K562 (cell line): ENCODE results near the gene EFCAB8. TPM values are rescaled to one million over a fixed set of nuclear protein-coding genes. Genes with fewer than 3 reads are reported as not detected.

Experiments used
- ATAC-seq: fragments of 200-7000 bp; cut with Tn5 transposase; 3 replicates; pipeline ENCODE4 v1.9.1; 2020; ENCODE audit warnings: moderate library complexity
- BruUV-seq: library from RNA; stranded (reverse); fragments of 400-500 nt; replicated peaks from 2 replicates; lab custom pipeline; 2021; lab: Mats Ljungman, UMichigan
- CTCF ChIA-PET: fragments of 300-600 bp; formaldehyde crosslinking; extraction: SDS; loops from one replicate; lab custom pipeline; 2021; ENCODE audit warnings: low intra/inter-chr PET ratio; lab: Yijun Ruan, JAX
- POLR2A ChIA-PET: fragments of 300-600, 350-650 bp; sonication (Branson Sonifier 250); formaldehyde crosslinking; extraction: SDS; loops from one replicate; lab custom pipeline; 2021; ENCODE audit warnings: antibody characterized with exemption, inconsistent platforms; lab: Yijun Ruan, JAX
- DNase-seq, 4 experiments: peaks; one replicate each; pipeline versions ENCODE4 v3.0.0 to v3.0.0-alpha.2; 2011 to 2018; ENCODE audit warnings: low spot score in 3 of 4, mixed read lengths in 3 of 4; ENCODE audit errors: extremely low read depth in 1 of 4
- FAIRE-seq: peaks from 2 replicates; lab custom pipeline; 2011; peaks lifted over from hg19 to GRCh38; lab: Jason Lieb, UNC
- H2AFZ ChIP-seq: 2 replicates; pipeline ENCODE4 v1.6.0; 2011; ENCODE audit warnings: low read depth, low read length, control low read depth, inconsistent platforms
- H3K27ac ChIP-seq: fragments of 200-600 bp; 3 replicates; pipeline ENCODE4 v1.8.0; 2011; ENCODE audit warnings: low read depth, mild to moderate bottlenecking, control low read depth, inconsistent platforms, low read length, moderate library complexity, mixed read lengths; ENCODE audit errors: extremely low read depth
- H3K27me3 ChIP-seq, 2 experiments: fragments of 300-600 bp in 1 of 2; 2 replicates in 1 of 2; 3 replicates in 1 of 2; pipeline versions ENCODE4 v1.6.0 to v1.8.0; 2011; ENCODE audit warnings: inconsistent platforms in 2 of 2, low read length in 2 of 2, mild to moderate bottlenecking in 1 of 2, mixed read lengths in 1 of 2, moderate library complexity in 1 of 2; ENCODE audit not compliant: control insufficient read depth in 2 of 2, insufficient read depth in 2 of 2
- H3K36me3 ChIP-seq: fragments of 300-600 bp; 3 replicates; pipeline ENCODE4 v1.8.0; 2011; ENCODE audit warnings: mild to moderate bottlenecking, low read length, inconsistent platforms; ENCODE audit not compliant: control insufficient read depth, insufficient read depth
- H3K4me1 ChIP-seq, 2 experiments: fragments of 200-600 bp in 1 of 2; replicated peaks in 1 of 2; 2 replicates in 1 of 2; 3 replicates in 1 of 2; pipeline versions ENCODE4 v1.5.1 to v1.8.0; 2011; ENCODE audit warnings: inconsistent platforms in 2 of 2, low read length in 2 of 2, mild to moderate bottlenecking in 1 of 2, mixed read lengths in 1 of 2, moderate library complexity in 1 of 2; ENCODE audit not compliant: control insufficient read depth in 2 of 2, insufficient read depth in 2 of 2
- H3K4me2 ChIP-seq: 2 replicates; pipeline ENCODE4 v1.6.1; 2011; ENCODE audit warnings: low read length, control low read depth, inconsistent platforms, mixed read lengths; ENCODE audit not compliant: insufficient read depth
- H3K4me3 ChIP-seq: fragments of 200-600 bp; sonication (generic), shearing (Covaris generic); 2 replicates; pipeline ENCODE4 v1.5.1; 2016; ENCODE audit warnings: control low read depth, inconsistent platforms
- H3K79me2 ChIP-seq: fragments of 200-600 bp; 3 replicates; pipeline ENCODE4 v1.8.0; 2011; ENCODE audit warnings: low read length, inconsistent platforms; ENCODE audit not compliant: control insufficient read depth, insufficient read depth
- H3K9ac ChIP-seq, 2 experiments: 2 replicates each; pipeline versions ENCODE4 v1.6.0 to v1.6.1; 2011; ENCODE audit warnings: low read depth in 2 of 2, low read length in 2 of 2, control low read depth in 1 of 2, inconsistent platforms in 1 of 2, mild to moderate bottlenecking in 1 of 2, mixed read lengths in 1 of 2; ENCODE audit not compliant: insufficient read depth in 1 of 2
- H3K9me1 ChIP-seq: one replicate; pipeline ENCODE4 v1.6.0; 2011; ENCODE audit warnings: inconsistent platforms, mild to moderate bottlenecking, low read length, moderate library complexity; ENCODE audit not compliant: control insufficient read depth, insufficient read depth
- H3K9me3 ChIP-seq: replicated peaks from 2 replicates; pipeline ENCODE4 v1.5.1; 2011; ENCODE audit warnings: low read depth, low read length, inconsistent platforms; ENCODE audit not compliant: control insufficient read depth, insufficient read depth
- H4K20me1 ChIP-seq: replicated peaks from 2 replicates; pipeline ENCODE4 v1.6.1; 2011; ENCODE audit warnings: low read length, inconsistent platforms, mixed read lengths; ENCODE audit not compliant: control insufficient read depth, insufficient read depth
- BHLHE40 ChIP-seq: IDR thresholded peaks from 2 replicates; pipeline ENCODE4 v1.6.1; 2011; ENCODE audit warnings: low read length, improper control_type of control experiment
- BRD4 ChIP-seq: fragments of 200-600 bp; sonication (generic); IDR thresholded peaks from 2 replicates; pipeline ENCODE4 v1.6.1; 2017; ENCODE audit warnings: inconsistent platforms
- CBX2 ChIP-seq: fragments of 200-600 bp; sonication (generic); IDR thresholded peaks from one replicate; pipeline ENCODE4 v1.6.1; 2012; ENCODE audit warnings: mild to moderate bottlenecking, low read length, inconsistent platforms; ENCODE audit not compliant: insufficient read depth, poor library complexity, severe bottlenecking
- CHD2 ChIP-seq: IDR thresholded peaks from 2 replicates; pipeline ENCODE4 v1.6.1; 2011; ENCODE audit warnings: low read depth, low read length
- EGR1 ChIP-seq: fragments of 450-650 bp; conservative IDR thresholded peaks from 2 replicates; pipeline ENCODE4 v1.6.1; 2017; ENCODE audit warnings: mild to moderate bottlenecking
- EWSR1 ChIP-seq: fragments of 450-650 bp; IDR thresholded peaks from 2 replicates; pipeline ENCODE4 v1.6.1; 2018; ENCODE audit warnings: borderline replicate concordance, mild to moderate bottlenecking, low read depth, moderate library complexity; ENCODE audit not compliant: partially characterized antibody
- MCM5 ChIP-seq: fragments of 450-650 bp; IDR thresholded peaks from 2 replicates; pipeline ENCODE4 v1.6.1; 2016; ENCODE audit warnings: low read depth
- RBBP5 ChIP-seq: fragments of 200-600 bp; sonication (generic); IDR thresholded peaks from 2 replicates; pipeline ENCODE4 v1.6.1; 2012; ENCODE audit warnings: borderline replicate concordance, mild to moderate bottlenecking, low read length, control low read depth, inconsistent platforms; ENCODE audit not compliant: insufficient read depth, poor library complexity, severe bottlenecking
- ZBTB8A ChIP-seq: fragments of 450-650 bp; IDR thresholded peaks from 2 replicates; pipeline ENCODE4 v1.6.1; 2018; ENCODE audit warnings: mild to moderate bottlenecking, moderate library complexity; ENCODE audit not compliant: partially characterized antibody
- ZNF408 ChIP-seq: fragments of 250-450 bp; sonication (Bioruptor Pico); IDR thresholded peaks from 2 replicates; pipeline ENCODE4 v1.4.0; 2020; ENCODE audit warnings: low read depth, mild to moderate bottlenecking, moderate library complexity
- ZNF449 ChIP-seq: fragments of 250-450 bp; sonication (Bioruptor Pico); IDR thresholded peaks from 2 replicates; pipeline ENCODE4 v1.8.0; 2022; ENCODE audit warnings: moderate library complexity, mild to moderate bottlenecking, inconsistent platforms
- WGBS: fragments of 100-300 bp; shearing (Covaris generic); methylation state at CpG from one replicate; pipeline ENCODE4 v1.1.6; 2016; ENCODE audit warnings: low coverage, mixed read lengths; ENCODE audit not compliant: insufficient coverage; ENCODE audit errors: missing lambda C conversion rate; 5-methylcytosine and 5-hydroxymethylcytosine counted together
- in situ Hi-C: fragments of 300-500 bp; cut with MboI; formaldehyde crosslinking; loops from 4 replicates; pipeline ENCODE4 v1.15.0; 2018; ENCODE audit warnings: inconsistent platforms, mixed read lengths
- intact Hi-C: fragments of 100-400 bp; cut with micrococcal nuclease; formaldehyde crosslinking; loops from 2 replicates; pipeline ENCODE4 v1.14.2; 2022
- polyA plus RNA-seq, 8 experiments: library from polyadenylated mRNA; depleted of rRNA in 4 of 8; stranded (reverse) in 5 of 8; unstranded in 3 of 8; fragments of >200 nt; fragmentation: Nextera tagmentation in 2 of 8; fragmentation: Illumina TruSeq in 1 of 8; extraction: Ambion mirVana in 2 of 8; extraction: Trizol in 1 of 8; gene quantifications; 2 replicates each; pipeline versions ENCODE4 v1.2.1 to v1.2.3, GENCODE V29; 2011 to 2014; ENCODE audit warnings: inconsistent platforms in 1 of 8, missing spikeins in 1 of 8
- total RNA-seq, 7 experiments: library from RNA; depleted of rRNA in 6 of 7; stranded (reverse); fragments of >200 nt in 6 of 7; fragmentation: Illumina TruSeq in 2 of 7; extraction: Trizol in 2 of 7; gene quantifications; 2 replicates each; pipeline versions ENCODE4 v1.2.1 to v1.2.3, GENCODE V29; 2011 to 2021; ENCODE audit warnings: low replicate concordance in 1 of 7
- TF ChIP-seq, protein P1 (sequence below): sonication (generic); formaldehyde crosslinking; IDR thresholded peaks from 2 replicates; pipeline ENCODE4 v1.8.0; 2022; ENCODE audit warnings: mild to moderate bottlenecking, missing genetic modification reagents
- TF ChIP-seq, protein P2 (sequence below): fragments of 450-650 bp; formaldehyde crosslinking; IDR thresholded peaks from 2 replicates; pipeline ENCODE4 v1.4.0; 2020; ENCODE audit warnings: mild to moderate bottlenecking, moderate library complexity

Gene EFCAB8
- total and polyA plus RNA-seq, 9 of the 15 experiments (the other 6 are each of a cell fraction or from before 2014, with no cell fraction given): 0.03 to 0.18 (median 0.11) TPM; not detected in 6

DNA sequence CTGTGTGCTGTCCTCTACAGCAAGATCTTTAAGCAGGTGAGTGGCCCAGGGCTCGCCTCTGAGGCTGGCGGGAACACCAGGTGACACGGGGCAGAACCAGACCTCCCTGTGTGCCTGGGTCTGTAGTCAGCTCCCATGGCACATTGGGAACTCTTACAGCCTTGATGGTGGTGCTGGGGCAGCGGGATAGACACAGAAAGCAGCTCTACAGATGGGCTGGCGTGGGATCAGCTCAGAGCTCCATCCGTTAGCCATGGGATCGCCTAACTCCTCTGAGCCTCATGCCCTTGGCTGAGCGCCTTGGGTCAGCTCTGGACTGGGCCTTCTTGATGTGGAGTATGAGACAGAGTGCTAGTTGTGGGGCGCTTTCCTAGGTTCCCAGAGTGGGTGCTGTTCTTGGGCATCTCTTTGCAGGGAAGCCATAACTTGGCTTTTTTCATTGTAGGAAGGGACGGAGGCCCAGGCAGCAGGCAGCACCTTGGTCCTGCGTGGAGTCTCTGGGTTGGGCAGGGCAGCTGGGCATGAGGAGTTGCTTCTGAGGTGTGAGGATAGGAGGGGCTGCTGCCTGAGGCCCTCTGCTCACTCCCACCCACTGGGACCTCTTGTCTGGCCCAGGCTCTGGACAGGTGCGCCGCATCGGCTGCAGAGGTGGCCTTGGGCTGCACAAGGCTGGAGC is 51.3 kb downstream of the EFCAB8 start (continued):
- TF ChIP-seq, protein P1, sequence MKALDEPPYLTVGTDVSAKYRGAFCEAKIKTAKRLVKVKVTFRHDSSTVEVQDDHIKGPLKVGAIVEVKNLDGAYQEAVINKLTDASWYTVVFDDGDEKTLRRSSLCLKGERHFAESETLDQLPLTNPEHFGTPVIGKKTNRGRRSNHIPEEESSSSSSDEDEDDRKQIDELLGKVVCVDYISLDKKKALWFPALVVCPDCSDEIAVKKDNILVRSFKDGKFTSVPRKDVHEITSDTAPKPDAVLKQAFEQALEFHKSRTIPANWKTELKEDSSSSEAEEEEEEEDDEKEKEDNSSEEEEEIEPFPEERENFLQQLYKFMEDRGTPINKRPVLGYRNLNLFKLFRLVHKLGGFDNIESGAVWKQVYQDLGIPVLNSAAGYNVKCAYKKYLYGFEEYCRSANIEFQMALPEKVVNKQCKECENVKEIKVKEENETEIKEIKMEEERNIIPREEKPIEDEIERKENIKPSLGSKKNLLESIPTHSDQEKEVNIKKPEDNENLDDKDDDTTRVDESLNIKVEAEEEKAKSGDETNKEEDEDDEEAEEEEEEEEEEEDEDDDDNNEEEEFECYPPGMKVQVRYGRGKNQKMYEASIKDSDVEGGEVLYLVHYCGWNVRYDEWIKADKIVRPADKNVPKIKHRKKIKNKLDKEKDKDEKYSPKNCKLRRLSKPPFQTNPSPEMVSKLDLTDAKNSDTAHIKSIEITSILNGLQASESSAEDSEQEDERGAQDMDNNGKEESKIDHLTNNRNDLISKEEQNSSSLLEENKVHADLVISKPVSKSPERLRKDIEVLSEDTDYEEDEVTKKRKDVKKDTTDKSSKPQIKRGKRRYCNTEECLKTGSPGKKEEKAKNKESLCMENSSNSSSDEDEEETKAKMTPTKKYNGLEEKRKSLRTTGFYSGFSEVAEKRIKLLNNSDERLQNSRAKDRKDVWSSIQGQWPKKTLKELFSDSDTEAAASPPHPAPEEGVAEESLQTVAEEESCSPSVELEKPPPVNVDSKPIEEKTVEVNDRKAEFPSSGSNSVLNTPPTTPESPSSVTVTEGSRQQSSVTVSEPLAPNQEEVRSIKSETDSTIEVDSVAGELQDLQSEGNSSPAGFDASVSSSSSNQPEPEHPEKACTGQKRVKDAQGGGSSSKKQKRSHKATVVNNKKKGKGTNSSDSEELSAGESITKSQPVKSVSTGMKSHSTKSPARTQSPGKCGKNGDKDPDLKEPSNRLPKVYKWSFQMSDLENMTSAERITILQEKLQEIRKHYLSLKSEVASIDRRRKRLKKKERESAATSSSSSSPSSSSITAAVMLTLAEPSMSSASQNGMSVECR (CRISPR knock-in tag): no peak
- TF ChIP-seq ZBTB8A (no peak), BHLHE40 (no peak), MCM5 (no peak), CHD2 (no peak), BRD4 (no peak)

DNA sequence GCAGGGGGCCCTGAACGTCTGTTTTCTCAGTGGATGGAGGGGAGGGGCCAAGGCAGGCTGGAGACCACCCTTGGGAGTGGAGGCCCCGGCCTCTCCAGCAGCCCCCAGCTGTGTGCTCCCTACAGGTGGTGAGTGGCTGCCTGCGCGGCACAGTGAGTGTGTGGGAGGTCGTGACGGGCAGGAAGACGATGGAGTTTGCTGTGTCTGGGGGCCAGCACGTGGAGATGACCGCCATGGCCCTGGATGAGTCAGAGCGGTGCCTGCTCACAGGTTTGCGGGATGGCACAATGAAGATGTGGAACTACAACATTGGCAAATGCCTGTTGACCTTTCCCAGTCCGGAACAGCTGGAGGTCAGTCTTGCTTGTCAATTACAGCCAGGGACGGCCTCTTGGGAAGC is 52.6 kb downstream of the EFCAB8 start:
- no peaks in the 10 kb centered on the region for H3K79me2 ChIP-seq
- no peak overlapping the region for H3K27ac ChIP-seq
- H3K27me3 ChIP-seq: peaks cover 3 to 40% of the 10 kb centered on the region in 2 experiments; a peak in 4 of 5 replicates
- H3K9ac ChIP-seq: no peak overlapping the region
- BruUV-seq: no TSS peak
- FAIRE-seq: no peak
- no peak overlapping the region for H3K4me2 ChIP-seq
- ChIA-PET POLR2A (interaction anchor here (1.2 kb wide), 1 partner anchor 19 kb away, joined by 4 read pairs; no protein-coding TSS in a partner anchor), CTCF (no interaction called here)
- no peaks in the 10 kb centered on the region for H3K9me1 ChIP-seq
- H4K20me1 ChIP-seq: no peaks in the 10 kb centered on the region
- in situ Hi-C loops (no loop called here), intact Hi-C loops (no loop called here)
- H2AFZ ChIP-seq: no peak overlapping the region
- no peak for DNase-seq
- H3K36me3 ChIP-seq: no peaks in the 10 kb centered on the region
- no peaks in the 10 kb centered on the region for H3K4me1 ChIP-seq
- under 1% methylated on average over 13 of the region's 13 CpGs for WGBS
- H3K9me3 ChIP-seq: 0 out of 2 replicates have a peak, but pooled peaks cover 2% of the 10 kb centered on the region
- no peak for ATAC-seq
- no peak overlapping the region for H3K4me3 ChIP-seq
- TF ChIP-seq, protein P2, sequence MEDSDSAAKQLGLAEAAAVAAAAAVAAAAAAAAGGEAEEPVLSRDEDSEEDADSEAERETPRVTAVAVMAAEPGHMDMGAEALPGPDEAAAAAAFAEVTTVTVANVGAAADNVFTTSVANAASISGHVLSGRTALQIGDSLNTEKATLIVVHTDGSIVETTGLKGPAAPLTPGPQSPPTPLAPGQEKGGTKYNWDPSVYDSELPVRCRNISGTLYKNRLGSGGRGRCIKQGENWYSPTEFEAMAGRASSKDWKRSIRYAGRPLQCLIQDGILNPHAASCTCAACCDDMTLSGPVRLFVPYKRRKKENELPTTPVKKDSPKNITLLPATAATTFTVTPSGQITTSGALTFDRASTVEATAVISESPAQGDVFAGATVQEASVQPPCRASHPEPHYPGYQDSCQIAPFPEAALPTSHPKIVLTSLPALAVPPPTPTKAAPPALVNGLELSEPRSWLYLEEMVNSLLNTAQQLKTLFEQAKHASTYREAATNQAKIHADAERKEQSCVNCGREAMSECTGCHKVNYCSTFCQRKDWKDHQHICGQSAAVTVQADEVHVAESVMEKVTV (CRISPR knock-in tag): no peak
- TF ChIP-seq EWSR1 (no peak), CBX2 (no peak), ZNF408 (CRISPR knock-in tag) (no peak), ZNF449 (no peak), EGR1 (no peak), RBBP5 (no peak)
